MCF 10A (cell line): ENCODE measurements around the gene ACAP3. TPM values are rescaled to one million over a fixed set of nuclear protein-coding genes. Genes with fewer than 3 reads are reported as not detected.

Experiments used
- BruUV-seq: library from RNA; stranded (reverse); fragments of 400-500 nt; replicated peaks from 2 replicates; lab custom pipeline; 2021; lab: Mats Ljungman, UMichigan
- CTCF ChIA-PET: fragments of 300-600 bp; sonication (Branson Sonifier 250); formaldehyde crosslinking; extraction: SDS; loops from one replicate; lab custom pipeline; 2021; ENCODE audit warnings: antibody characterized with exemption, inconsistent platforms; lab: Yijun Ruan, JAX
- POLR2A ChIA-PET: fragments of 300-600, 350-650 bp; sonication (Branson Sonifier 250); formaldehyde crosslinking; extraction: SDS; loops from one replicate; lab custom pipeline; 2020; ENCODE audit warnings: antibody characterized with exemption, inconsistent platforms; lab: Yijun Ruan, JAX
- DNase-seq: peaks from one replicate; pipeline ENCODE4 v3.0.0-alpha.2; 2018; ENCODE audit not compliant: unreplicated experiment
- H3K27ac Mint-ChIP-seq: one replicate; pipeline ENCODE4 v1.8.0; 2022; ENCODE audit warnings: mild to moderate bottlenecking, low read depth, mixed read lengths; ENCODE audit not compliant: unreplicated experiment
- H3K27me3 Mint-ChIP-seq: one replicate; pipeline ENCODE4 v1.8.0; 2022; ENCODE audit warnings: mixed read lengths; ENCODE audit not compliant: insufficient read depth, unreplicated experiment
- H3K36me3 Mint-ChIP-seq: one replicate; pipeline ENCODE4 v1.8.0; 2022; ENCODE audit warnings: mild to moderate bottlenecking, moderate library complexity, mixed read lengths; ENCODE audit not compliant: insufficient read depth, unreplicated experiment
- H3K4me1 Mint-ChIP-seq: one replicate; pipeline ENCODE4 v1.8.0; 2022; ENCODE audit warnings: mixed read lengths; ENCODE audit not compliant: insufficient read depth, unreplicated experiment
- H3K4me3 Mint-ChIP-seq: one replicate; pipeline ENCODE4 v1.8.0; 2022; ENCODE audit warnings: mild to moderate bottlenecking, moderate library complexity, mixed read lengths; ENCODE audit not compliant: unreplicated experiment
- H3K9me3 Mint-ChIP-seq: one replicate; pipeline ENCODE4 v1.8.0; 2022; ENCODE audit warnings: mixed read lengths; ENCODE audit not compliant: unreplicated experiment
- CTCF ChIP-seq: fragments of 200-600 bp; IDR thresholded peaks from one replicate; pipeline ENCODE4 v1.8.0; 2022; ENCODE audit warnings: antibody characterized with exemption, mild to moderate bottlenecking; ENCODE audit not compliant: unreplicated experiment
- intact Hi-C: fragments of 100-400 bp; cut with micrococcal nuclease; formaldehyde crosslinking; loops from 2 replicates; pipeline ENCODE4 v1.14.1; 2022
- total RNA-seq: library from RNA; stranded (reverse); gene quantifications from 2 replicates; pipeline ENCODE4 v1.2.3, GENCODE V29; 2022

ACAP3 gene
- total RNA-seq, 1 experiment from 2014 or later = 33.5 TPM

GRCh38 chr1:1244192-1244811, 63.4 kb downstream of the ACAP3 start:
- CTCF ChIA-PET = no interaction called here
- no peak for TF ChIP-seq CTCF
- no peak for DNase-seq
- H3K36me3 Mint-ChIP-seq = no peaks in the 10 kb centered on the region
- H3K9me3 Mint-ChIP-seq = no peaks in the 10 kb centered on the region
- no TSS peak for BruUV-seq
- H3K4me3 Mint-ChIP-seq = no peak overlapping the region
- intact Hi-C loops = no loop called here
- H3K27ac Mint-ChIP-seq = no peak overlapping the region
- H3K4me1 Mint-ChIP-seq = no peaks in the 10 kb centered on the region
- no peaks in the 10 kb centered on the region for H3K27me3 Mint-ChIP-seq
- POLR2A ChIA-PET = interaction anchor here (1.4 kb wide), 1 partner anchor 13 kb away, joined by 4 read pairs; no protein-coding TSS in a partner anchor

- no TSS peak for BruUV-seq
- intact Hi-C loops = no loop called here
- POLR2A ChIA-PET = interaction anchor here (1.4 kb wide), 1 partner anchor 13 kb away, joined by 4 read pairs; no protein-coding TSS in a partner anchor
These were observed 63.9 kb downstream of the ACAP3 start for GRCh38 chr1:1243807-1244191.

GRCh38 chr1:1243266-1243660, 64.5 kb downstream of the ACAP3 start:
- H3K9me3 Mint-ChIP-seq = no peaks in the 10 kb centered on the region
- ChIA-PET CTCF (interaction anchor here (0.9 kb wide), 1 partner anchor 121 kb away, joined by 5 read pairs; no protein-coding TSS in a partner anchor), POLR2A (interaction anchor here (1.4 kb wide), 2 partner anchors 12 kb away, joined by 3 to 4 read pairs; partner anchors contain the start of gene SDF4)
- H3K27ac Mint-ChIP-seq = no peak overlapping the region
- DNase-seq = no peak
- no peaks in the 10 kb centered on the region for H3K27me3 Mint-ChIP-seq
- intact Hi-C loops = no loop called here
- no peak overlapping the region for H3K4me3 Mint-ChIP-seq
- BruUV-seq = no TSS peak
- H3K36me3 Mint-ChIP-seq = no peaks in the 10 kb centered on the region
- TF ChIP-seq CTCF = no peak
- H3K4me1 Mint-ChIP-seq = no peaks in the 10 kb centered on the region

More at GRCh38 chr1:1243807-1244191, 63.9 kb downstream of the ACAP3 start:
- Mint-ChIP-seq H3K27me3 (no peaks in the 10 kb centered on the region), H3K9me3 (no peaks in the 10 kb centered on the region), H3K4me3 (no peak overlapping the region), H3K4me1 (no peaks in the 10 kb centered on the region), H3K27ac (no peak overlapping the region), H3K36me3 (no peaks in the 10 kb centered on the region)
- TF ChIP-seq CTCF = no peak
- DNase-seq = no peak
- CTCF ChIA-PET = interaction anchor here (0.9 kb wide), 1 partner anchor 122 kb away, joined by 5 read pairs; no protein-coding TSS in a partner anchor

- Mint-ChIP-seq H3K27ac (no peak overlapping the region), H3K36me3 (no peaks in the 10 kb centered on the region), H3K9me3 (no peaks in the 10 kb centered on the region), H3K27me3 (no peaks in the 10 kb centered on the region), H3K4me3 (no peak overlapping the region), H3K4me1 (no peaks in the 10 kb centered on the region)
- no peak for DNase-seq
- intact Hi-C loops = no loop called here
- CTCF ChIA-PET = interaction anchor here (0.9 kb wide), 1 partner anchor 121 kb away, joined by 5 read pairs; no protein-coding TSS in a partner anchor
- POLR2A ChIA-PET = interaction anchor here (1.4 kb wide), 1 partner anchor 11 kb away, joined by 3 read pairs; the partner anchor contains the start of gene SDF4
- TF ChIP-seq CTCF = no peak
- no TSS peak for BruUV-seq
These were observed 65.1 kb downstream of the ACAP3 start for GRCh38 chr1:1242461-1243265.
